Suprapubic skin (tissue), 4 donors: ENCODE results near the gene RPP25L. TPM values are rescaled to one million over a fixed set of nuclear protein-coding genes. Genes with fewer than 3 reads are reported as not detected.

Experiments
- DNase-seq, 2 donors: peaks; one replicate each; pipeline ENCODE4 v3.0.0-alpha.2; 2019; ENCODE audit warnings: low spot score in 2 of 2
- H3K27ac ChIP-seq: fragments of 200-600 bp; sonication (generic); one replicate; pipeline ENCODE4 v1.5.1; 2019
- H3K27me3 ChIP-seq: fragments of 200-600 bp; sonication (generic); one replicate; pipeline ENCODE4 v1.5.1; 2019
- H3K36me3 ChIP-seq: fragments of 200-600 bp; sonication (generic); one replicate; pipeline ENCODE4 v1.5.1; 2019
- H3K4me1 ChIP-seq: fragments of 200-600 bp; sonication (generic); one replicate; pipeline ENCODE4 v1.5.1; 2019
- H3K4me3 ChIP-seq: fragments of 200-600 bp; sonication (generic); one replicate; pipeline ENCODE4 v1.5.1; 2019; ENCODE audit warnings: mild to moderate bottlenecking
- H3K9me3 ChIP-seq: fragments of 200-600 bp; sonication (generic); one replicate; pipeline ENCODE4 v1.5.1; 2019
- CTCF ChIP-seq, 2 donors: fragments of 200-600 bp in 1 of 2; fragments of 450-650 bp in 1 of 2; sonication (generic) in 1 of 2; IDR thresholded peaks; one replicate each; pipeline ENCODE4 v1.5.1; 2016 to 2019; ENCODE audit warnings: antibody characterized with exemption in 2 of 2, mild to moderate bottlenecking in 1 of 2, moderate library complexity in 1 of 2
- EP300 ChIP-seq: sonication (generic); formaldehyde crosslinking; IDR thresholded peaks from one replicate; pipeline ENCODE4 v1.6.1; 2017; ENCODE audit warnings: antibody characterized with exemption
- POLR2A ChIP-seq, 2 donors: fragments of 450-650 bp; IDR thresholded peaks; one replicate each; pipeline ENCODE4 v1.6.1; 2017; ENCODE audit warnings: antibody characterized with exemption in 2 of 2, mild to moderate bottlenecking in 2 of 2, moderate library complexity in 2 of 2
- POLR2AphosphoS5 ChIP-seq, 3 donors: sonication (generic); formaldehyde crosslinking; IDR thresholded peaks; one replicate each; pipeline ENCODE4 v1.6.1; 2017; ENCODE audit warnings: antibody characterized with exemption in 3 of 3
- WGBS: methylation state at CpG from one replicate; pipeline ENCODE4 v1.1.5; 2018; 5-methylcytosine and 5-hydroxymethylcytosine counted together
- total RNA-seq, 4 donors: library from RNA; depleted of rRNA; stranded (reverse); fragments of >200 nt; gene quantifications; one replicate each; pipeline ENCODE4 v1.1.0, GENCODE V29; 2016

RPP25L gene
- total RNA-seq, 4 donors from 2014 or later: 20.3 to 50.4 (median 25.1) TPM

GRCh38 chr9:34629491-34629808 is 17.6 kb upstream of the RPP25L start:
- no peak for TF ChIP-seq POLR2A (IDR thresholded peaks at IDR 0.05)
- no peak for TF ChIP-seq CTCF (IDR thresholded peaks at IDR 0.05)
- TF ChIP-seq POLR2AphosphoS5 (IDR thresholded peaks at IDR 0.05): no peak
- TF ChIP-seq EP300: no peak
- Histone ChIP-seq H3K27me3 (peaks cover 64% of the 10 kb centered on the region), H3K27ac (no peak overlapping the region), H3K36me3 (no peaks in the 10 kb centered on the region), H3K4me1 (peaks cover 20% of the 10 kb centered on the region), H3K4me3 (peak overlapping the region; percentile 50), H3K9me3 (no peaks in the 10 kb centered on the region)
- WGBS: 41% methylated on average over 5 of the region's 5 CpGs
- DNase-seq: no peak

GRCh38 chr9:34628656-34629490 is 17.0 kb upstream of the RPP25L start, which contains the start of gene ARID3C:
Gene ARID3C (minus strand): TSS chr9:34629066. CDS start chr9:34628014, 1,052 bp downstream.
- H3K4me3 ChIP-seq: peak within 1 kb of the TSS; percentile 50
- no peak within 1 kb of the TSS for H3K27ac ChIP-seq
- 1% methylated on average over 35 of the region's 69 CpGs for WGBS
- TF ChIP-seq EP300 (no peak), CTCF (IDR thresholded peaks at IDR 0.05) (no peak), POLR2AphosphoS5 (IDR thresholded peaks at IDR 0.05) (no peak), POLR2A (IDR thresholded peaks at IDR 0.05) (no peak)
- peaks cover 18% of the 10 kb centered on the region for H3K4me1 ChIP-seq
- no peak for DNase-seq
- no peaks in the 10 kb centered on the region for H3K36me3 ChIP-seq
- peaks cover 69% of the 10 kb centered on the region for H3K27me3 ChIP-seq
- H3K9me3 ChIP-seq: no peaks in the 10 kb centered on the region

- H3K27me3 ChIP-seq: peaks cover 77% of the 10 kb centered on the region
- no peak for TF ChIP-seq CTCF (IDR thresholded peaks at IDR 0.05)
- TF ChIP-seq EP300: no peak
- TF ChIP-seq POLR2A (IDR thresholded peaks at IDR 0.05): no peak
- TF ChIP-seq POLR2AphosphoS5 (IDR thresholded peaks at IDR 0.05): no peak
- H3K27ac ChIP-seq: no peak overlapping the region
- H3K9me3 ChIP-seq: no peaks in the 10 kb centered on the region
- peaks cover 24% of the 10 kb centered on the region for H3K4me1 ChIP-seq
- WGBS: 71% methylated on average over 20 of the region's 20 CpGs
- peak overlapping the region; percentile 50 for H3K4me3 ChIP-seq
- DNase-seq: no peak
- no peaks in the 10 kb centered on the region for H3K36me3 ChIP-seq
These were observed 16.1 kb upstream of the RPP25L start for GRCh38 chr9:34627716-34628655.

GRCh38 chr9:34625186-34625486 is 13.2 kb upstream of the RPP25L start:
- no peak for DNase-seq
- 80% methylated on average over 3 of the region's 3 CpGs for WGBS
- no peaks in the 10 kb centered on the region for H3K36me3 ChIP-seq
- H3K4me1 ChIP-seq: peaks cover 41% of the 10 kb centered on the region
- no peak for TF ChIP-seq POLR2A (IDR thresholded peaks at IDR 0.05)
- TF ChIP-seq POLR2AphosphoS5 (IDR thresholded peaks at IDR 0.05): no peak
- no peak for TF ChIP-seq EP300
- no peak for TF ChIP-seq CTCF (IDR thresholded peaks at IDR 0.05)
- no peaks in the 10 kb centered on the region for H3K9me3 ChIP-seq
- peaks cover 76% of the 10 kb centered on the region for H3K27me3 ChIP-seq
- no peak overlapping the region for H3K4me3 ChIP-seq
- H3K27ac ChIP-seq: no peak overlapping the region
